Measurements from ENCODE around the gene PKHD1. TPM values are rescaled to one million over a fixed set of nuclear protein-coding genes. Genes with fewer than 3 reads are reported as not detected.

PKHD1 gene
- total RNA-seq, 1 donor from 2014 or later, result 0.02 TPM

DNA sequence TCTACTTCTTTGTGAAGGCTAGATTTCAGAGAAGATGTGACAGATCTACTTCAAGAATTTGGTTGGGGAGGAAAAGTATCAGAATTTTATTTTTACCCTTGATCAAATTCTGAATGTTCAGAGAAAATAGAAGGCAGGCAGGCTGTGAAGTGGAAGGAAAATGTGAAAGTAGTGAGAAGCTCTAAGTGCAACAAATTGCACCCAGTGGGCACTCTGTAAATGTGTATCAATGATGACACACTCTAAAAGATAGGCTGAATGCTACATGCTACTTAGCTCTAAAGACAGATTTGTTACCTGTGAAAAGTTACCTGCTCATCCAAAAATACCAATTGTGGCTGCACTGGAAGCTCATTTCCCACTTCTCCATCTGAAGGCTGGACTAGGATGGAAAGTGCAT, 438.6 kb downstream of the PKHD1 start:
- Mint-ChIP-seq H3K4me1 (peaks cover 8% of the 10 kb centered on the region), H3K36me3 (no peaks in the 10 kb centered on the region)

DNA sequence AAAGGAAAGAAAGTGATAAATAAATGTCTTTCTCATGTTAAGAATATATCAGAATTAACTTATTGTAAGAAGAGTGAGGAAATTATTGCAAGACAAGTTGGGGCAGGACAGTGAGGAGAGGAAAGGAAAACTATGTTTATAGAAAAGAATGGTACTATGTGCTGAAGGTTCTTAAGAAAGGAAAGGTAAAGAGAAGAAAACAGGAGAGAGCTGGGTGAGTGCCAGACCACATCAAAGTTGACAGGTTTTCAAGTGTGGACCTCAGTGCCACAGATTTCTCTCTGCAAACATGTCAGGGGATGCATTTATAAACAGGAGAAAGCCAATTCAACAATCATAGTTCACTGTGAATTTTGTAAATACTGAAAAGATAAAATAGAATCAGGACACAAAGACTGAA, 439.2 kb downstream of the PKHD1 start:
- Mint-ChIP-seq H3K27ac (no peak overlapping the region), H3K4me1 (peaks cover 8% of the 10 kb centered on the region), H3K9me3 (no peaks in the 10 kb centered on the region), H3K27me3 (ENCODE audit: low read depth) (peaks cover 2% of the 10 kb centered on the region), H3K4me3 (no peak overlapping the region), H3K36me3 (no peaks in the 10 kb centered on the region)
- DNase-seq (ENCODE audit: low spot score in 2 of 2, unreplicated experiment in 2 of 2), result no peak
- TF ChIP-seq, protein P1, sequence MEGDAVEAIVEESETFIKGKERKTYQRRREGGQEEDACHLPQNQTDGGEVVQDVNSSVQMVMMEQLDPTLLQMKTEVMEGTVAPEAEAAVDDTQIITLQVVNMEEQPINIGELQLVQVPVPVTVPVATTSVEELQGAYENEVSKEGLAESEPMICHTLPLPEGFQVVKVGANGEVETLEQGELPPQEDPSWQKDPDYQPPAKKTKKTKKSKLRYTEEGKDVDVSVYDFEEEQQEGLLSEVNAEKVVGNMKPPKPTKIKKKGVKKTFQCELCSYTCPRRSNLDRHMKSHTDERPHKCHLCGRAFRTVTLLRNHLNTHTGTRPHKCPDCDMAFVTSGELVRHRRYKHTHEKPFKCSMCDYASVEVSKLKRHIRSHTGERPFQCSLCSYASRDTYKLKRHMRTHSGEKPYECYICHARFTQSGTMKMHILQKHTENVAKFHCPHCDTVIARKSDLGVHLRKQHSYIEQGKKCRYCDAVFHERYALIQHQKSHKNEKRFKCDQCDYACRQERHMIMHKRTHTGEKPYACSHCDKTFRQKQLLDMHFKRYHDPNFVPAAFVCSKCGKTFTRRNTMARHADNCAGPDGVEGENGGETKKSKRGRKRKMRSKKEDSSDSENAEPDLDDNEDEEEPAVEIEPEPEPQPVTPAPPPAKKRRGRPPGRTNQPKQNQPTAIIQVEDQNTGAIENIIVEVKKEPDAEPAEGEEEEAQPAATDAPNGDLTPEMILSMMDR (IDR thresholded peaks at IDR 0.05; ENCODE audit: unreplicated experiment), result no peak

More for the DNA sequence above, 438.6 kb downstream of the PKHD1 start:
- Mint-ChIP-seq H3K9me3 (no peaks in the 10 kb centered on the region), H3K27ac (no peak overlapping the region), H3K27me3 (ENCODE audit: low read depth) (peaks cover 2% of the 10 kb centered on the region), H3K4me3 (no peak overlapping the region)
- DNase-seq (ENCODE audit: low spot score in 2 of 2, unreplicated experiment in 2 of 2), result no peak
- TF ChIP-seq, protein P1 (IDR thresholded peaks at IDR 0.05; ENCODE audit: unreplicated experiment), result no peak

DNA sequence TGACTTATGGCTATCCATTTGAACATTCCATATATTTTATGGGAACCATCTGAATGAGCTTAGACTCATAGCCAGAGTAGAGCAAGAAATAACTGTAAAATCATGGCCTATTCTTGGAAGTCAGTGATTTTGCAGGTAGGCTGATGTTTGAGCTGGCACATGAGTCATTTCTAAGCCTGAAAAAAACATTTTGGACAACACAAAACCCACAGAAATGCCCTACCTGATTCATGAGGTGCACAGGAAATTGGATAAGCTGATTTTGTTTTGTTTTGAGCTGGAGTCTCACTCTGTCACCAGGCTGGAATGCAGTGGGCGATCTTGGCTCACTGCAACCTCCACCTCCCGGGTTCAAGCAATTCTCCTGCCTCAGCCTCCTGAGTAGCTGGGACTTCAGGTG, 443.0 kb downstream of the PKHD1 start:
- DNase-seq (ENCODE audit: low spot score in 2 of 2, unreplicated experiment in 2 of 2), result no peak
- peaks cover 3% of the 10 kb centered on the region for H3K9me3 Mint-ChIP-seq
- no peak overlapping the region for H3K4me3 Mint-ChIP-seq
- TF ChIP-seq, protein P1 (IDR thresholded peaks at IDR 0.05; ENCODE audit: unreplicated experiment), result no peak
- no peaks in the 10 kb centered on the region for H3K27me3 Mint-ChIP-seq (ENCODE audit: low read depth)
- peaks cover 8% of the 10 kb centered on the region for H3K4me1 Mint-ChIP-seq
- no peak overlapping the region for H3K27ac Mint-ChIP-seq
- H3K36me3 Mint-ChIP-seq, result no peaks in the 10 kb centered on the region

DNA sequence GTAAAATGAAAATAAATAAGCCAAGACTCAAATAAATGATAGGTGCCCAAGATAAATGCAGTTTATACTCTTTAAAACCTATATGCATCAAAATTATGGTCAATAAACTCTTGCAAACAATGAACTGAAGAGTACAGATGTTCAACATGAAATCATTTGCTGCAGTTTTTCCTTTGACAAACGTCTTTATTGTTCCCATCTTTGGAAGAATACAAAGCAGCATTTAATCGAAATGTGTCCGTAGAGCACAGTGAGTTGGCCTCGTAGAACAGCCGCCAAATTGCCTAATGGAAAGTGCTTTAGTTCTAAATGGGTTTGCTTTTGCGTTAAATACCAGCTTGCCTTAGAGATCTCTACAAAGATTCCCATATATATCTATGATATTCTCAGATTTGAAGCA, 447.4 kb downstream of the PKHD1 start:
- Mint-ChIP-seq H3K27ac (no peak overlapping the region), H3K4me3 (no peak overlapping the region), H3K27me3 (ENCODE audit: low read depth) (no peaks in the 10 kb centered on the region), H3K4me1 (no peaks in the 10 kb centered on the region), H3K9me3 (peaks cover 3% of the 10 kb centered on the region), H3K36me3 (no peaks in the 10 kb centered on the region)
- TF ChIP-seq, protein P1 (IDR thresholded peaks at IDR 0.05; ENCODE audit: unreplicated experiment), result no peak
- no peak for DNase-seq (ENCODE audit: low spot score in 2 of 2, unreplicated experiment in 2 of 2)

DNA sequence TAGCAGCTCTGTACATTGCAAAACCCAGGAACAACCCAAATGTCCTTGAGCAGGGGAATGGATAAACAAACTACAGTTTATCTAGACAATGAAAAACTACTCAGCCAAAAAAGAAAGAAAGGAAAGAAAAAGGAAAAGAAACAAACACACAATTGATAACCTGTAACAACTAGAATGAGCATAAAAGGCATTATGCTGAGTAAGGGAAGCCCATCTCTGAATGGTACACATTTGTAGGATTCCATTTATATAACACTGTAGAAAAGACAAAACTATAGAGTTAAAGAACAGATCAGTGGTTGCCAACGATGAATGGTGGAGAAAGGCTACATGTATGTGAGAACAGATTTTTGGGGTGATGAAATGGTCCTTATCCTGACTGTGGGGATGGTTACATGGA, 454.0 kb downstream of the PKHD1 start:
- DNase-seq (ENCODE audit: low spot score in 2 of 2, unreplicated experiment in 2 of 2), result no peak
- Mint-ChIP-seq H3K4me3 (no peak overlapping the region), H3K27ac (no peak overlapping the region), H3K4me1 (no peaks in the 10 kb centered on the region), H3K27me3 (ENCODE audit: low read depth) (no peaks in the 10 kb centered on the region), H3K9me3 (peaks cover 10% of the 10 kb centered on the region), H3K36me3 (peaks cover 3% of the 10 kb centered on the region)
- TF ChIP-seq, protein P1 (IDR thresholded peaks at IDR 0.05; ENCODE audit: unreplicated experiment), result no peak

DNA sequence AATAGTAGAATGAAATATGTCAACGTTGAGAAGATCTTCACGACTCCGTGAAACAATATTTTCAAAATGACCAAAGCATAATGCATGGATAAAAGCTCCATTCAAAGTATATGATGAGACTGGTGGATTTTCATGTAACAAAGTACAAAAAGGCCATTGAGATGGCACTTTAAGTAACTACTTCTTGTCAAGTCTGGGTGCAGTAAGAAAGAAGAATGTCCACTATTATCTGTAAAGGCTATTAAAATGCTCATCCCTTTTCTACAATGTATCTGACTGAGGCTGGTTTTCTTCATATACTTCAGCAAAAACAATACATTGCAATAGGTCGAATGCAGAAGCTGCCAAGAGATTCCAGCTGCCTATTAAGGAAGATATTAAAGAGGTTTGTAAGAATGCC, 457.4 kb downstream of the PKHD1 start:
- H3K4me3 Mint-ChIP-seq, result no peak overlapping the region
- no peaks in the 10 kb centered on the region for H3K27me3 Mint-ChIP-seq (ENCODE audit: low read depth)
- H3K27ac Mint-ChIP-seq, result no peak overlapping the region
- H3K4me1 Mint-ChIP-seq, result no peaks in the 10 kb centered on the region
- peaks cover 10% of the 10 kb centered on the region for H3K9me3 Mint-ChIP-seq
- TF ChIP-seq, protein P1 (IDR thresholded peaks at IDR 0.05; ENCODE audit: unreplicated experiment), result no peak
- peaks cover 3% of the 10 kb centered on the region for H3K36me3 Mint-ChIP-seq
- DNase-seq (ENCODE audit: low spot score in 2 of 2, unreplicated experiment in 2 of 2), result no peak
